Lower leg skin (tissue), 3 donors: ENCODE results near the gene GATB.

Source experiments
- POLR2A ChIP-seq, 2 donors: fragments of 450-650 bp; IDR thresholded peaks; one replicate each; pipeline ENCODE4 v1.6.1; 2016 to 2017; ENCODE audit warnings: antibody characterized with exemption in 2 of 2, mild to moderate bottlenecking in 1 of 2, moderate library complexity in 1 of 2
- TF ChIP-seq, protein P1 (sequence below), 3 donors: fragments of 450-650 bp; IDR thresholded peaks; one replicate each; pipeline ENCODE4 v1.5.1; 2016; ENCODE audit warnings: antibody characterized with exemption in 3 of 3, mild to moderate bottlenecking in 3 of 3, moderate library complexity in 2 of 3

DNA sequence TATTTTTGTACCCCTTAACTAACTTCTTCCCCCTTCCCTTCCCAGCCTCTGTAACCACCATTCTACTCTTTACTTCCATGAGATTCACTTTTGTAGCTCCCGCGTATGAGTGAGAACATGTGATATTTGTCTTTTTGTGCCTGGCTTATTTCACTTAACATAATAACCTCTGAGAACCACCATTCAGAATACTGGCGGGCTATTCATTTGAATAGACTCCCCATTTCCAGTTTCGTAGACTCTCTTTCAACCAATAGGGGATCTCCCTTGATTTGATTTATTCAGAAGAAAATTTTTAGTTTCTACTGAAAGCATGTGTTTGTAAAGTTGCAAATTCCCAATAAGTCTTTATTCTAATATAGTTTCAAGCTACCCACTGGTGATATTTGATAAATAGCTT, 117.2 kb downstream of the GATB start:
- TF ChIP-seq POLR2A (IDR thresholded peaks at IDR 0.05): no peak
- TF ChIP-seq, protein P1, sequence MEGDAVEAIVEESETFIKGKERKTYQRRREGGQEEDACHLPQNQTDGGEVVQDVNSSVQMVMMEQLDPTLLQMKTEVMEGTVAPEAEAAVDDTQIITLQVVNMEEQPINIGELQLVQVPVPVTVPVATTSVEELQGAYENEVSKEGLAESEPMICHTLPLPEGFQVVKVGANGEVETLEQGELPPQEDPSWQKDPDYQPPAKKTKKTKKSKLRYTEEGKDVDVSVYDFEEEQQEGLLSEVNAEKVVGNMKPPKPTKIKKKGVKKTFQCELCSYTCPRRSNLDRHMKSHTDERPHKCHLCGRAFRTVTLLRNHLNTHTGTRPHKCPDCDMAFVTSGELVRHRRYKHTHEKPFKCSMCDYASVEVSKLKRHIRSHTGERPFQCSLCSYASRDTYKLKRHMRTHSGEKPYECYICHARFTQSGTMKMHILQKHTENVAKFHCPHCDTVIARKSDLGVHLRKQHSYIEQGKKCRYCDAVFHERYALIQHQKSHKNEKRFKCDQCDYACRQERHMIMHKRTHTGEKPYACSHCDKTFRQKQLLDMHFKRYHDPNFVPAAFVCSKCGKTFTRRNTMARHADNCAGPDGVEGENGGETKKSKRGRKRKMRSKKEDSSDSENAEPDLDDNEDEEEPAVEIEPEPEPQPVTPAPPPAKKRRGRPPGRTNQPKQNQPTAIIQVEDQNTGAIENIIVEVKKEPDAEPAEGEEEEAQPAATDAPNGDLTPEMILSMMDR (IDR thresholded peaks at IDR 0.05): no peak
